GM10248 (cell line): ENCODE data around the gene RAD51B.

Experiments
- CTCF ChIA-PET: fragments of 300-600 bp; sonication (Branson Sonifier 250); formaldehyde crosslinking; extraction: SDS; loops from one replicate; lab custom pipeline; 2021; ENCODE audit warnings: antibody characterized with exemption; lab: Yijun Ruan, JAX
- POLR2A ChIA-PET: fragments of 350-650 bp; sonication (Branson Sonifier 250); formaldehyde crosslinking; extraction: SDS; loops from one replicate; lab custom pipeline; 2020; ENCODE audit warnings: antibody characterized with exemption; lab: Yijun Ruan, JAX
- DNase-seq: peaks from one replicate; pipeline ENCODE4 v3.0.0; 2012; ENCODE audit errors: extremely low spot score
- TF ChIP-seq, protein P1 (sequence below): IDR thresholded peaks from 2 replicates; pipeline ENCODE4 v1.5.1; 2012; ENCODE audit warnings: mild to moderate bottlenecking, low read depth; ENCODE audit errors: extremely low read depth, missing control alignments, control extremely low read depth

Gene RAD51B

DNA sequence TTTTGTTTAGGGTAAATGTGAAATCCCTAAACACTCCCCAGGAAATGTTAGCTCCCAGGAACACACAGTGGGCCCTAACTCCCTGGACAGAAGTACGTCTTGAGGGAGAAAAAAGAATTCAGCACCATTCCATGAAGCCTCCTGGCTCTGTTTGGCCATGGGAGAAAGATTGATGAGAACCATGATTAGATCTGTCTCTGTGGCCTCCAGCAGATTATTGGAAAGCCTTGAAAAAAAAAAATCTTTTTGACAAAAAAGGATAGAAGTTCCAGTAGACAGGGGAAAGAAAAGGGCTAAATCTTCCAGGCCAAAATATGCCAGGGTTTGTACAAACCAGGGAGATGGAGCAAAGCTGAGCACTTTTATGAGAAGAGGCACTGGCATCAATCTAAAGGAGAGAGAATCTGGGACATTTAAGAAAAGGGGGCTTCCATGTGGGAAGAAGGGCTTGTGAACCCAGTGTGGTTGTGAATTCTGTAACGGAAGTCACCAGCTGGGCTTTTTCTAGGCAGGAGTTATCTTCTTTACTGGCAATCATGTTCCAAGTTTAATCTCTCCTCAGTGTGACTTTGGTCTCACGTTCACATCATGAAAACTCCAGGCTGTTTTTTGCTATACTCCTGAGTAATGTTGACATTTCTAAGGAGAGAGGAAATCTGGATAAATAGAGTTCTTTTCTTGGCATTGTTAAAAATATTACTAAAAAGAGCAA lies 426.7 kb downstream of the RAD51B start:
- POLR2A ChIA-PET: no interaction called here

DNA sequence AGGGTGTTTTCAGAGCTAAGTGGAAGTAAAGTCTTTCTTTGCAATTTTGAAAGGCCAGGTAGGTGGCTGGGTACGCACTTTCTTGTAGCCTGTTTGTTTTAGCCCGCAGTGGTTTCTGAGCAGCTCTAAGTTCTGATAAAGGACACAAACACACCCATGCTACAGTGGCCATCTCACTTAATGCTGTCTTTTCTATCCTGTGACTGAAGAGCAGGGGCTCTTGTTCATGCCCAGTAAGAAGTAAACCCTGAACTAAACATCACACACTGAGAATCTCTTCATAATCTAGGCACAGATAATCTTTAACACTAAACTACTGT lies 427.2 kb downstream of the RAD51B start:
- POLR2A ChIA-PET: no interaction called here
- no peak for DNase-seq
- CTCF ChIA-PET: interaction anchor here (1.0 to 15.7 kb wide), 15 partner anchors 10 to 597 kb away, joined by 3 to 176 read pairs (median 5); no protein-coding TSS in a partner anchor
- TF ChIP-seq, protein P1, sequence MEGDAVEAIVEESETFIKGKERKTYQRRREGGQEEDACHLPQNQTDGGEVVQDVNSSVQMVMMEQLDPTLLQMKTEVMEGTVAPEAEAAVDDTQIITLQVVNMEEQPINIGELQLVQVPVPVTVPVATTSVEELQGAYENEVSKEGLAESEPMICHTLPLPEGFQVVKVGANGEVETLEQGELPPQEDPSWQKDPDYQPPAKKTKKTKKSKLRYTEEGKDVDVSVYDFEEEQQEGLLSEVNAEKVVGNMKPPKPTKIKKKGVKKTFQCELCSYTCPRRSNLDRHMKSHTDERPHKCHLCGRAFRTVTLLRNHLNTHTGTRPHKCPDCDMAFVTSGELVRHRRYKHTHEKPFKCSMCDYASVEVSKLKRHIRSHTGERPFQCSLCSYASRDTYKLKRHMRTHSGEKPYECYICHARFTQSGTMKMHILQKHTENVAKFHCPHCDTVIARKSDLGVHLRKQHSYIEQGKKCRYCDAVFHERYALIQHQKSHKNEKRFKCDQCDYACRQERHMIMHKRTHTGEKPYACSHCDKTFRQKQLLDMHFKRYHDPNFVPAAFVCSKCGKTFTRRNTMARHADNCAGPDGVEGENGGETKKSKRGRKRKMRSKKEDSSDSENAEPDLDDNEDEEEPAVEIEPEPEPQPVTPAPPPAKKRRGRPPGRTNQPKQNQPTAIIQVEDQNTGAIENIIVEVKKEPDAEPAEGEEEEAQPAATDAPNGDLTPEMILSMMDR: no peak

More for the DNA sequence above, 426.7 kb downstream of the RAD51B start:
- TF ChIP-seq, protein P1: no peak
- no peak for DNase-seq
- CTCF ChIA-PET: interaction anchor here (1.0 to 15.7 kb wide), 9 partner anchors 18 to 598 kb away, joined by 3 to 176 read pairs (median 6); no protein-coding TSS in a partner anchor

DNA sequence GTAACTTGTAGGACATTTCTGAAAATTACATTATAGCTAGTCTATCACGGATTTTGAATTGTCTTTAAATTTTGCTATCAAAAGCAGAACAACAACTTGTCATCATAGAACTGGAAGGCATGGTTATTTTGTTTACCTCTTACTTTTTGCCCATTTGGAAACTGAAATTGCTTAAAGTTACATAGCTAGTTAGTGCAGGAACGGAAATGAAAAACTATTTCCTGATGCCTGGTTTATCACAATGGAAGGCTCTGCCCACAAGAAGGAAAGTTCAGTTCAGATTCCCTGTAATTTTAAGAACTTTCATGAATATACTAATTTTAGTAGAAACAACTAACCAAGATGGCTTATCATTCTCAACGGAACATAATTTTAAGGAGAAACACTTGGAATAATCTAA lies 427.7 kb downstream of the RAD51B start:
- ChIA-PET POLR2A (no interaction called here), CTCF (interaction anchor here (0.7 to 15.7 kb wide), 30 partner anchors 8 to 596 kb away, joined by 3 to 176 read pairs (median 4); no protein-coding TSS in a partner anchor)
- TF ChIP-seq, protein P1: no peak
- no peak for DNase-seq

DNA sequence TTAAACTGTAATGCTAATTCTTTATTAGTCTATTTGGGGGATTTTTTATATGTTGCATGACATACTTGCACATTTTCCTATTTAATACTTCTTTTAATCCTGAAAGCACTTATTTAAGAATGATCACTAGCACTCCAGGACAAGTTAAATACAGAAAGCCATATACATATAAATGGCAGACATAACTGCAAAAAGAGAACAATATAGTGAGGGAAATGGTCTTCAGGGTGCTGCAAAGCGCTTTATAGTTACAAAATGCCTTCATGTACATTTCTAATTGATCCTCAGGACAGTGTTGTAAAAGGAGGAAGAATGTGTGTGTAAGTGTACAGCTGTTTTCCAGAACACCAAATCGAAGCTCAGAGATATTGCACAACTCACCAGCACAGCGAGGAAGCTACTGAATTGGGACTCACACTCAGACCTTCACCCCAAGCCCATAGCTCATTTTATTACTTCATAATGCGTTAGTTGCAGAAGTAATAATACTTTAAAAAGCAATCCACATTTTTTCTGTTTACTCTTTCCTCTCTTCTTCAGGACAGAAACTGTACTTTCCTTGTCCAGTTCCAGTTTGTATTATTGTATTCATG lies 428.2 kb downstream of the RAD51B start:
- DNase-seq: no peak
- TF ChIP-seq, protein P1: no peak
- ChIA-PET POLR2A (no interaction called here), CTCF (interaction anchor here (0.7 to 15.7 kb wide), 31 partner anchors 9 to 596 kb away, joined by 3 to 176 read pairs (median 4); no protein-coding TSS in a partner anchor)

DNA sequence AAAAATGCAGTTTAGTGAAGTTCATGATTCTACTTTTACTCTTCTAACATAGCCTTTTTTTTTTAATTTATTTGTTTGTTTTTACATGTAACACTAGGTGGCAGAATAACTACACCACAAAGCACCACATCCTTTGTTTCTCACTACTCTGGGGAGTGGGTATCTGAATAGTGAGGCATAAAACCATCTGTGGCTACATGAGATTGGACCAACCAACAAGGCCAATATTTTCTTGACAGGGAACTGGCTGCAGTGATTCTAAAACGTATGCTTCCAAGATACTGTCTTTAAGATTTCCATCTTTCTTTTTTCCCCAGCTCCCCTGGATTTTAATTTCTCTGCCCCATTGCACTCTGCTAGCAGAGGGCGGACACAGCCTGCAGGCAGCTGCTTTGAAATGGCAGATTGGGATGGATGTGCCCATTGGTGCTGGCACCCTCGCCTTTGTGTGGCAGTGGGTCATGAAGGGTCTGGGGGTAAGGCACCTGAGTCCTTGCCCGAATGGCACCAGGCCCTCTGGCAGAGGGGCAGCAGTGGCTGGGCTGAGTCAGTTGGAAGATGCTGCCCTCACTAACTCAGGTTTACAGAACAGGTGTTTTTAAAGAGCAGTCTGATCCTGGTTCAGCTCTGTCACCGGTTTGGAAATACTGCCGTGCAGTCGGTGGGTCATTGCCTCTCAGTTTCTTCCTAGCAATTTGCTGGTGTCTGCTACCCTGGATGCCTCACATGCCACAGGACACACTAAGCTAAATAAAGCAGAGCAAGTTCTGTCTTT lies 429.1 kb downstream of the RAD51B start:
- peak; percentile 47 for DNase-seq
- TF ChIP-seq, protein P1: peak; percentile 44
- CTCF ChIA-PET: interaction anchor here (0.6 to 15.7 kb wide), 45 partner anchors 10 to 614 kb away, joined by 3 to 176 read pairs (median 4); no protein-coding TSS in a partner anchor
- POLR2A ChIA-PET: interaction anchor here (1.1 kb wide), 1 partner anchor 541 kb away, joined by 3 read pairs; no protein-coding TSS in a partner anchor

DNA sequence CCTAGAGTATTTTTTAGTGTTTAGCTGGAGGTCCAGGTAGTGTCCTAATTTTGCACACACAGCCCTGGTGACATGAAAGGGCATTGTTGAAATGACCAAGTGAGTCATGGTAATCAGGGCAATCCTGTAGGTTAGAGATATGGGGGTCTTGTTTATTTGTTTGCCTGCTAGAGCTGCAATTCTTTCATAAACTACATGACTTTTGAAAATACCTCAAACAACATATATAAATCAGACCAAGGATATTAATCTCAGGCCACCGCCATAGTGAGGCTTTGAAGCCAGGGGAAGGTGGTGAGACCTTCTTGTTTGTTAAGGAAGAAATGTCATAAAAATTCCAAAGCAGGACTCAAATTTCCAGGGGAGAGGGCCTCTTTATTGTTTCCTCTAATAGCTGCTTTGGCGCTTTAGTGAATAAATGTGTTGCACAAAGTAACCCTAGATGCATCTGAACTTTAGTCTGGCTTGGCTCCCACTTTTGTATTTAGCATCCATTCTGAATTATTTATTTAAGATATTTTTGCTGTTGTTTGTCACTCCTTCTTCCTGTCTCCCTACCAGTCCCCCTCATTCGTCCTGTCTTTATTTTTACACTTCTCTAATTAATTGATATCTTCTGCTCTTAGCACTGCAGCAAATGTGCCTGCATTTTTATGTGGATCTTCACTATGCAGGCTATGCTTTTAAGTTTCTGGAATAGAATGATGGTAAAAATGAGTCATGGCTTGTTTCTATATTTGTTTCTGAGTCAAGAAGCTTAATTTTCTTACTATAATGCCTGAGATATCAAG lies 430.3 kb downstream of the RAD51B start:
- ChIA-PET POLR2A (interaction anchor here (0.5 kb wide), 1 partner anchor 415 kb away, joined by 3 read pairs; no protein-coding TSS in a partner anchor), CTCF (interaction anchor here (1.0 to 15.7 kb wide), 34 partner anchors 8 to 613 kb away, joined by 3 to 176 read pairs (median 4); no protein-coding TSS in a partner anchor)
- DNase-seq: no peak
- TF ChIP-seq, protein P1: no peak
